Prostate gland (tissue), 2 donors: Measurements from ENCODE around the gene NSMCE1. TPM values are rescaled to one million over a fixed set of nuclear protein-coding genes. Genes with fewer than 3 reads are reported as not detected.
A peak's percentile ranks its signal among the peaks of the same experiment; 100 is the strongest.

Experiments used
- DNase-seq: peaks from one replicate; pipeline ENCODE4 v3.0.0-alpha.2; 2019; ENCODE audit warnings: low spot score
- H3K27ac ChIP-seq, 2 donors: fragments of 200-600 bp; sonication (generic); 2 replicates each; pipeline ENCODE4 v1.5.1; 2017 to 2019
- H3K27me3 ChIP-seq: fragments of 200-600 bp; sonication (generic); replicated peaks from 2 replicates; pipeline ENCODE4 v1.5.1; 2019; ENCODE audit not compliant: insufficient read depth
- H3K36me3 ChIP-seq, 2 donors: fragments of 200-600 bp; sonication (generic); 1 replicate in 1 of 2; 2 replicates in 1 of 2; pipeline versions ENCODE4 v1.5.1 to v1.8.1; 2017 to 2019
- H3K4me1 ChIP-seq: fragments of 200-600 bp; sonication (generic); replicated peaks from 2 replicates; pipeline ENCODE4 v1.5.1; 2019
- H3K4me3 ChIP-seq, 2 donors: fragments of 200-600 bp; sonication (generic); 2 replicates each; pipeline ENCODE4 v1.5.1; 2017 to 2019
- H3K9me3 ChIP-seq: fragments of 200-600 bp; sonication (generic); 2 replicates; pipeline ENCODE4 v1.5.1; 2017
- CTCF ChIP-seq, 4 experiments: fragments of 200-600 bp in 2 of 4; fragments of 450-650 bp in 2 of 4; sonication (generic) in 2 of 4; IDR thresholded peaks; 1 replicate in 3 of 4; 2 replicates in 1 of 4; pipeline ENCODE4 v1.5.1; 2016 to 2019; ENCODE audit warnings: antibody characterized with exemption in 4 of 4, mild to moderate bottlenecking in 2 of 4, moderate library complexity in 2 of 4
- POLR2A ChIP-seq: fragments of 450-650 bp; IDR thresholded peaks from one replicate; pipeline ENCODE4 v1.6.1; 2016; ENCODE audit warnings: antibody characterized with exemption, mild to moderate bottlenecking
- POLR2AphosphoS5 ChIP-seq: sonication (generic); formaldehyde crosslinking; IDR thresholded peaks from one replicate; pipeline ENCODE4 v1.6.1; 2017; ENCODE audit warnings: antibody characterized with exemption
- WGBS: methylation state at CpG from one replicate; pipeline ENCODE4 v1.1.5; 2018; 5-methylcytosine and 5-hydroxymethylcytosine counted together
- intact Hi-C: fragments of 100-400 bp; cut with DNase I; formaldehyde crosslinking; loops from one replicate; pipeline ENCODE4 v1.14.2; 2022
- total RNA-seq, 2 donors: library from RNA; depleted of rRNA; stranded (reverse); fragments of >200 nt; gene quantifications; one replicate each; pipeline ENCODE4 v1.1.0, GENCODE V29; 2016

NSMCE1 gene
- total RNA-seq, 2 donors from 2014 or later: 55.4 to 71.7 TPM

GRCh38 chr16:27222249-27223225 lies 46.0 kb downstream of the NSMCE1 start:
- Histone ChIP-seq H3K9me3 (no peaks in the 10 kb centered on the region), H3K27me3 (no peaks in the 10 kb centered on the region), H3K36me3 (no peaks in the 10 kb centered on the region), H3K4me1 (peaks cover 6% of the 10 kb centered on the region), H3K27ac (peak overlapping the region; percentile 34 to 43), H3K4me3 (no peak overlapping the region)
- 52% methylated on average over 30 of the region's 30 CpGs for WGBS
- TF ChIP-seq POLR2AphosphoS5 (no peak), CTCF (IDR thresholded peaks at IDR 0.05) (no peak), POLR2A (no peak)
- intact Hi-C loops: no loop called here
- no peak for DNase-seq

DNA sequence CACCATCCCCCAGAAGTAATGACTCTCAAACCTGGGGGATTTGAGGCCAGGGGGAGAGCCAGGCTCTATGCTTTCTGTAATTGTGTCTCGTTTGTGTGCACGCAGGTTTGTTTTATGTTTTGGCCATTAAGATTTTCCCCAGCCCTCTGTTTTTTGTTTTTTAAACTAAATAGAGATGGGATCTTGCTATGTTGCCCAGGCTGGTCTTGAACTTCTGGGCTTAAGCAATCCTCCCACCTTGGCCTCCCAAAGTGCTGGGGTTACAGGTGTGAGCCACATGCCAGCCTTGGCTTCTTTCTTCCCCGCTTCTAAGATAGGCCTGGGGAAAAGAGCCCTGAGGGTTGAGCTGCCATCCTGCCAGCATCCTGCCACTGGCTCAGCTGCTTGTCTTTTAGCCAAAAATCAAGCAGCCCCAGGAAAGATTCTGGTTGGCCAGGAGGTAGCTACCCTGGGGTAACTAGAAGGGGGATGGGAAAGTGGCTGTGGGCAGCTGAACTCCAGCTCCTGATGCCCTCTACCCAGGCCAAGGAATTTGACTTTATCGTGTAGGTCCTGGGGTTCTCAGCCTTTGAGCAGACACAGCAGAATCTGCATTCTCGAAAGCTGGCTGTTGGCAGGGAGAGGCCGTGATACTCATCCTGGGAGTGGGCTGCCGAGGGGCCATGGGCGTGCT lies 46.9 kb downstream of the NSMCE1 start:
- DNase-seq: no peak
- Histone ChIP-seq H3K27me3 (no peaks in the 10 kb centered on the region), H3K27ac (peak overlapping the region; percentile 34 to 43)

DNA sequence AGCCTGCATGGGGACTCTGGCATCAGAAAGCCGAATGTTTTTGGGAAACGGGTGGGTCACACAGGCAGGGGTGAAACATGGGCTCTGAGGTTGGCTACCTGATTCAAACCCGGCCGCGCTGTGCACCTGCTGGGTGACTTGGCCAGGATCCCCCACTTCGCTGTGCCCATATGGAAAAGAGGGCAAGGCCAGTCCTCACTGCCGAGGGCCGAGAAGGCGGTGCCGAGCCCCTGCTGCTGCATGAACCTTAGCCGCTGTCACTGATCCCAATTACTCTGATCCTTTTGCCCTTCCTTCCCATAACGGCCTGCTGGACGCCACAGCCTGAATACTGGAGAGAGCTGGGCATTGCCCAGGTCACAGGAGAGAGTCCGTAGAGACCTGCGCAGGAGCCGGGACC lies 47.6 kb downstream of the NSMCE1 start:
- Histone ChIP-seq H3K4me1 (peaks cover 3% of the 10 kb centered on the region), H3K4me3 (no peak overlapping the region), H3K27me3 (no peaks in the 10 kb centered on the region), H3K27ac (no peak overlapping the region), H3K36me3 (no peaks in the 10 kb centered on the region), H3K9me3 (no peaks in the 10 kb centered on the region)
- no peak for DNase-seq
- WGBS: 97% methylated on average over 16 of the region's 16 CpGs
- no peak for TF ChIP-seq POLR2A
- no peak for TF ChIP-seq CTCF (IDR thresholded peaks at IDR 0.05)
- intact Hi-C loops: no loop called here

More for the DNA sequence above, 46.9 kb downstream of the NSMCE1 start:
- H3K9me3 ChIP-seq: no peaks in the 10 kb centered on the region
- intact Hi-C loops: no loop called here
- H3K36me3 ChIP-seq: no peaks in the 10 kb centered on the region
- TF ChIP-seq POLR2AphosphoS5 (no peak), POLR2A (no peak), CTCF (IDR thresholded peaks at IDR 0.05) (no peak)
- WGBS: 86% methylated on average over 8 of the region's 8 CpGs
- H3K4me1 ChIP-seq: peaks cover 6% of the 10 kb centered on the region
- H3K4me3 ChIP-seq: no peak overlapping the region

GRCh38 chr16:27220527-27220926 lies 48.0 kb downstream of the NSMCE1 start:
- no peak for DNase-seq
- H3K27ac ChIP-seq: no peak overlapping the region
- WGBS: 92% methylated on average over 8 of the region's 8 CpGs

More at GRCh38 chr16:27220527-27220926, 48.0 kb downstream of the NSMCE1 start:
- no peaks in the 10 kb centered on the region for H3K9me3 ChIP-seq
- no peaks in the 10 kb centered on the region for H3K27me3 ChIP-seq
- intact Hi-C loops: no loop called here
- TF ChIP-seq POLR2AphosphoS5 (no peak), POLR2A (no peak), CTCF (IDR thresholded peaks at IDR 0.05) (no peak)
- no peaks in the 10 kb centered on the region for H3K36me3 ChIP-seq
- no peak overlapping the region for H3K4me3 ChIP-seq
- no peaks in the 10 kb centered on the region for H3K4me1 ChIP-seq
